B cell (primary cell): ENCODE results near the gene JAK3. TPM values are rescaled to one million over a fixed set of nuclear protein-coding genes. Genes with fewer than 3 reads are reported as not detected.
A peak's percentile ranks its signal among the peaks of the same experiment; 100 is the strongest.

Experiments used
- ATAC-seq: fragments of 200-7000 bp; cut with Tn5 transposase; one replicate; pipeline ENCODE4 v1.10.0; 2021; ENCODE audit warnings: low read depth, mild to moderate bottlenecking, moderate number of reproducible peaks, moderate library complexity
- CTCF ChIA-PET: fragments of 350-600 bp; sonication (Branson Sonifier 250); formaldehyde crosslinking; loops from one replicate; lab custom pipeline; 2021; ENCODE audit warnings: antibody characterized with exemption, inconsistent platforms; lab: Charles Lee
- POLR2A ChIA-PET: fragments of 350-600 bp; sonication (Branson Sonifier 250); formaldehyde crosslinking; loops from one replicate; lab custom pipeline; 2021; ENCODE audit warnings: antibody characterized with exemption; lab: Charles Lee
- DNase-seq: peaks from one replicate; pipeline ENCODE4 v3.0.0; 2013
- H2AFZ ChIP-seq: 2 replicates; pipeline ENCODE4 v1.6.1; 2012; ENCODE audit warnings: mild to moderate bottlenecking, low read depth, low read length; ENCODE audit not compliant: insufficient read depth, poor library complexity, severe bottlenecking
- H3K27ac ChIP-seq, 2 donors: 1 replicate in 1 of 2; 2 replicates in 1 of 2; pipeline ENCODE4 v1.5.1; 2012 to 2013; ENCODE audit warnings: low read length in 2 of 2, mild to moderate bottlenecking in 2 of 2, moderate library complexity in 1 of 2
- H3K27me3 ChIP-seq, 4 experiments: fragments of 200-600 bp in 1 of 4; sonication (generic) in 1 of 4; replicated peaks in 1 of 4; 1 replicate in 2 of 4; 2 replicates in 2 of 4; pipeline versions ENCODE4 v1.6.1 to v1.7.0; 2013 to 2016; ENCODE audit warnings: low read length in 3 of 4, mild to moderate bottlenecking in 2 of 4, mixed read lengths in 1 of 4, moderate library complexity in 1 of 4; ENCODE audit not compliant: insufficient read depth in 4 of 4, control insufficient read depth in 3 of 4; ENCODE audit errors: control extremely low read depth in 1 of 4
- H3K36me3 ChIP-seq, 2 experiments: replicated peaks in 1 of 2; 1 replicate in 1 of 2; 2 replicates in 1 of 2; pipeline versions ENCODE4 v1.6.1 to v1.7.1; 2013; ENCODE audit warnings: low read length in 1 of 2; ENCODE audit not compliant: insufficient read depth in 2 of 2, control insufficient read depth in 1 of 2; ENCODE audit errors: control extremely low read depth in 1 of 2, extremely low read depth in 1 of 2
- H3K4me1 ChIP-seq, 2 donors: fragments of 200-600 bp in 1 of 2; sonication (generic) in 1 of 2; 1 replicate in 1 of 2; 2 replicates in 1 of 2; pipeline versions ENCODE4 v1.5.1 to v1.6.1; 2013 to 2017; ENCODE audit warnings: low read length in 2 of 2; ENCODE audit not compliant: control insufficient read depth in 2 of 2, insufficient read depth in 2 of 2
- H3K4me2 ChIP-seq: replicated peaks from 2 replicates; pipeline ENCODE3; 2012; ENCODE audit warnings: mild to moderate bottlenecking, low read depth, low read length; ENCODE audit not compliant: poor library complexity, severe bottlenecking
- H3K4me3 ChIP-seq, 5 experiments: fragments of 200-600 bp in 1 of 5; sonication (generic) in 1 of 5; 1 replicate in 3 of 5; 2 replicates in 2 of 5; pipeline versions ENCODE4 v1.5.1 to v1.7.0; 2011 to 2016; ENCODE audit warnings: low read length in 4 of 5, mild to moderate bottlenecking in 4 of 5, low read depth in 2 of 5, control low read depth in 1 of 5, moderate library complexity in 1 of 5; ENCODE audit not compliant: insufficient read depth in 1 of 5; ENCODE audit errors: control extremely low read depth in 1 of 5, extremely low read depth in 1 of 5
- H3K79me2 ChIP-seq: fragments of 200-600 bp; sonication (generic); one replicate; pipeline ENCODE4 v1.6.0; 2016; ENCODE audit warnings: low read length; ENCODE audit not compliant: control insufficient read depth, insufficient read depth
- H3K9ac ChIP-seq: fragments of 200-600 bp; sonication (generic); 2 replicates; pipeline ENCODE4 v1.6.1; 2017; ENCODE audit warnings: mild to moderate bottlenecking, low read length, moderate library complexity
- H3K9me3 ChIP-seq, 3 donors: one replicate each; pipeline versions ENCODE4 v1.6.1 to v1.7.1; 2013; ENCODE audit warnings: low read length in 2 of 3; ENCODE audit not compliant: control insufficient read depth in 2 of 3, insufficient read depth in 1 of 3; ENCODE audit errors: control extremely low read depth in 1 of 3
- H4K20me1 ChIP-seq: 2 replicates; pipeline ENCODE4 v1.6.0; 2012; ENCODE audit warnings: mild to moderate bottlenecking, low read length; ENCODE audit not compliant: insufficient read depth, control insufficient read depth, poor library complexity, severe bottlenecking
- H3K27ac Mint-ChIP-seq: one replicate; pipeline ENCODE4 v1.8.0; 2021; ENCODE audit warnings: mixed read lengths
- H3K27me3 Mint-ChIP-seq: one replicate; pipeline ENCODE4 v1.8.0; 2021; ENCODE audit warnings: mixed read lengths
- H3K4me1 Mint-ChIP-seq: one replicate; pipeline ENCODE4 v1.8.0; 2021; ENCODE audit warnings: mixed read lengths
- H3K4me3 Mint-ChIP-seq: one replicate; pipeline ENCODE4 v1.8.0; 2021; ENCODE audit warnings: mixed read lengths
- H3K9me3 Mint-ChIP-seq: one replicate; pipeline ENCODE4 v1.8.0; 2022; ENCODE audit warnings: mixed read lengths; ENCODE audit not compliant: insufficient read depth
- EZH2 ChIP-seq: IDR thresholded peaks from 2 replicates; pipeline ENCODE4 v1.6.1; 2012; ENCODE audit warnings: borderline replicate concordance, low read depth, mild to moderate bottlenecking, moderate library complexity, low read length; ENCODE audit not compliant: insufficient read depth, poor library complexity, severe bottlenecking
- WGBS: methylation state at CpG from one replicate; pipeline ENCODE4 v1.1.5; 2013; ENCODE audit warnings: missing lambda C conversion rate; ENCODE audit not compliant: insufficient coverage; 5-methylcytosine and 5-hydroxymethylcytosine counted together
- intact Hi-C: fragments of 100-400 bp; cut with micrococcal nuclease; formaldehyde crosslinking; loops from one replicate; pipeline ENCODE4 v1.10.0; 2022
- polyA plus RNA-seq: library from polyadenylated mRNA; depleted of rRNA; stranded (reverse); fragments of >200 nt; gene quantifications from 2 replicates; pipeline ENCODE4 v1.2.3, GENCODE V29; 2012
- total RNA-seq, 2 donors: library from RNA; stranded (reverse); fragments of 120-200 nt in 1 of 2; gene quantifications; 1 replicate in 1 of 2; 2 replicates in 1 of 2; pipeline versions ENCODE4 v1.2.3 to v1.2.4, GENCODE V29; 2013 to 2022
- TF ChIP-seq, protein P1 (sequence below): fragments of 200-600 bp; IDR thresholded peaks from one replicate; pipeline ENCODE4 v1.8.0; 2022; ENCODE audit warnings: antibody characterized with exemption, mild to moderate bottlenecking

The JAK3 gene
- total and polyA plus RNA-seq, 2 donors (not counting 1 experiment from before 2014, with no cell fraction given): 102 to 143 TPM

DNA sequence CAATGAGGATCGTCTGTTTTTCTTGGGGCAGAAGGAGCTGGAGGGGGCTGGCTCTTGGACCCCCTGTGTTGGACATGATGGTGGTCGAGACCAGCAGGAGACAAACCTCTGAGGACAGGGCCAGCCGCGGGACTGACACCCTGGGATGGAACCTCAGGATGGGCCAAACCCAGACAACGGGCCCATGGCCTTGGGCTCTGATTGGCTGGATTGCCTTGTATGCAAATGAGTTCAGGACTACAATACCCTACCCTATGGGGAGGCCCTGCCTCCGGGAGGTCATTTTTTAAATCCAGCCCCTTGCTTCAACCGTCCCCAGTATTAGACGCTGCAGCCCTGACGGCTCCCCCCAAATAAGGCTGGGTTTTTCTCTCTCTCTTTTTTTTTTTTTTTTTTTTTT, 46.0 kb upstream of the JAK3 start:
- Histone ChIP-seq H3K27me3 (peaks cover 0 to 6% (median 0%) of the 10 kb centered on the region in 4 experiments), H3K4me1 (no peaks in the 10 kb centered on the region), H3K36me3 (no peaks in the 10 kb centered on the region), H3K27ac (no peak overlapping the region), H3K9me3 (no peaks in the 10 kb centered on the region), H4K20me1 (no peaks in the 10 kb centered on the region), H3K4me2 (no peak overlapping the region), H2AFZ (no peak overlapping the region), H3K79me2 (no peaks in the 10 kb centered on the region), H3K9ac (no peak overlapping the region), H3K4me3 (no peak overlapping the region)
- 93% methylated on average over 7 of the region's 9 CpGs for WGBS
- ATAC-seq (no peak), DNase-seq (no peak)
- Mint-ChIP-seq H3K4me1 (no peaks in the 10 kb centered on the region), H3K4me3 (no peak overlapping the region), H3K27ac (no peak overlapping the region), H3K27me3 (peaks cover 13% of the 10 kb centered on the region), H3K9me3 (no peaks in the 10 kb centered on the region)
- ChIA-PET CTCF (interaction anchor here (1.0 kb wide), 1 partner anchor 10 kb away, joined by 3 read pairs; no protein-coding TSS in a partner anchor), POLR2A (no interaction called here)
- intact Hi-C loops: no loop called here
- no peak for TF ChIP-seq EZH2
- TF ChIP-seq, protein P1, sequence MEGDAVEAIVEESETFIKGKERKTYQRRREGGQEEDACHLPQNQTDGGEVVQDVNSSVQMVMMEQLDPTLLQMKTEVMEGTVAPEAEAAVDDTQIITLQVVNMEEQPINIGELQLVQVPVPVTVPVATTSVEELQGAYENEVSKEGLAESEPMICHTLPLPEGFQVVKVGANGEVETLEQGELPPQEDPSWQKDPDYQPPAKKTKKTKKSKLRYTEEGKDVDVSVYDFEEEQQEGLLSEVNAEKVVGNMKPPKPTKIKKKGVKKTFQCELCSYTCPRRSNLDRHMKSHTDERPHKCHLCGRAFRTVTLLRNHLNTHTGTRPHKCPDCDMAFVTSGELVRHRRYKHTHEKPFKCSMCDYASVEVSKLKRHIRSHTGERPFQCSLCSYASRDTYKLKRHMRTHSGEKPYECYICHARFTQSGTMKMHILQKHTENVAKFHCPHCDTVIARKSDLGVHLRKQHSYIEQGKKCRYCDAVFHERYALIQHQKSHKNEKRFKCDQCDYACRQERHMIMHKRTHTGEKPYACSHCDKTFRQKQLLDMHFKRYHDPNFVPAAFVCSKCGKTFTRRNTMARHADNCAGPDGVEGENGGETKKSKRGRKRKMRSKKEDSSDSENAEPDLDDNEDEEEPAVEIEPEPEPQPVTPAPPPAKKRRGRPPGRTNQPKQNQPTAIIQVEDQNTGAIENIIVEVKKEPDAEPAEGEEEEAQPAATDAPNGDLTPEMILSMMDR: no peak

DNA sequence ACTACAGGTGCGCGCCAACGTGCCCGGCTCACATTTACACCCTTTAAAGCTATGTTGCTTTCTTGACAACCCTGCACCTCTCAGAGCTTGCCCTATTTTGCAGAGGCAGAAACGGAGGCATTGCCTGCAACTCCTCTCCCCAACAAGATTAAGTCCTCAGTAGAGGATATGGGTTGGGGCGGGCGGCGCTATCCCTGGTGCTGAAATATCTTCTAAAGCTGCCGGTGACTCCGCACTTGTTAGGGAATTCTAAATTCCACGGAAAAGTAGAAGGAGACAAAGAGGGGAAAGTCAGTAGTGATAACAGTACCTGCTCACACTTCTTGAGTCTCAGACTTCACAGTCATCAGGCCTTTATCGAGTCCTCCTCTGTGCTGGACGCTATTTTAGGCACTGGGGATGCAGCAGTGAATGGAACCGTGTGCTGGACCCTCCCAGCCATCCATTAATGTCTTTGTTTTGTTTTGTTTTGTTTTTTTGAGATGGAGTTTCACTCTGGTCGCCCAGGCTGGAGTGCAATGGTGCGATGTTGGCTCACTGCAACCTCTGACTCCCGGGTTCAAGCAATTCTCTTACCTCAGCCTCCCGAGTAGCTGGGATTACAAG, 41.9 kb upstream of the JAK3 start:
- Mint-ChIP-seq H3K4me3 (no peak overlapping the region), H3K9me3 (no peaks in the 10 kb centered on the region), H3K27ac (peak overlapping the region; percentile 10), H3K4me1 (peaks cover 15% of the 10 kb centered on the region), H3K27me3 (peaks cover 4% of the 10 kb centered on the region)
- H3K4me2 ChIP-seq: no peak overlapping the region
- H2AFZ ChIP-seq: no peak overlapping the region
- H3K79me2 ChIP-seq: no peaks in the 10 kb centered on the region
- H3K9me3 ChIP-seq: no peaks in the 10 kb centered on the region
- ChIA-PET CTCF (interaction anchor here (0.6 kb wide), 1 partner anchor 20 kb away, joined by 3 read pairs; no protein-coding TSS in a partner anchor), POLR2A (no interaction called here)
- no peak overlapping the region for H3K27ac ChIP-seq
- WGBS: 74% methylated on average over 11 of the region's 18 CpGs
- no peaks in the 10 kb centered on the region for H4K20me1 ChIP-seq
- intact Hi-C loops: no loop called here
- TF ChIP-seq EZH2: no peak
- TF ChIP-seq, protein P1: no peak
- DNase-seq (no peak), ATAC-seq (no peak)
- H3K4me3 ChIP-seq: no peak overlapping the region
- H3K4me1 ChIP-seq: peaks cover 22% of the 10 kb centered on the region in 2 donors
- no peak overlapping the region for H3K9ac ChIP-seq
- H3K27me3 ChIP-seq: no peaks in the 10 kb centered on the region
- H3K36me3 ChIP-seq: no peaks in the 10 kb centered on the region
